K562 treated with DMSO at 1 percent for 12 hours (cell line): ENCODE results near the gene RABGAP1. TPM values are rescaled to one million over a fixed set of nuclear protein-coding genes. Genes with fewer than 3 reads are reported as not detected.

Source experiments
- total RNA-seq: library from RNA; unstranded; fragments of 300-600 nt; gene quantifications from 2 replicates; pipeline ENCODE4 v1.2.3, GENCODE V29; 2022; ENCODE audit not compliant: insufficient read depth

The RABGAP1 gene
- 3.9 and 20.0 TPM in 2 replicates for total RNA-seq

DNA sequence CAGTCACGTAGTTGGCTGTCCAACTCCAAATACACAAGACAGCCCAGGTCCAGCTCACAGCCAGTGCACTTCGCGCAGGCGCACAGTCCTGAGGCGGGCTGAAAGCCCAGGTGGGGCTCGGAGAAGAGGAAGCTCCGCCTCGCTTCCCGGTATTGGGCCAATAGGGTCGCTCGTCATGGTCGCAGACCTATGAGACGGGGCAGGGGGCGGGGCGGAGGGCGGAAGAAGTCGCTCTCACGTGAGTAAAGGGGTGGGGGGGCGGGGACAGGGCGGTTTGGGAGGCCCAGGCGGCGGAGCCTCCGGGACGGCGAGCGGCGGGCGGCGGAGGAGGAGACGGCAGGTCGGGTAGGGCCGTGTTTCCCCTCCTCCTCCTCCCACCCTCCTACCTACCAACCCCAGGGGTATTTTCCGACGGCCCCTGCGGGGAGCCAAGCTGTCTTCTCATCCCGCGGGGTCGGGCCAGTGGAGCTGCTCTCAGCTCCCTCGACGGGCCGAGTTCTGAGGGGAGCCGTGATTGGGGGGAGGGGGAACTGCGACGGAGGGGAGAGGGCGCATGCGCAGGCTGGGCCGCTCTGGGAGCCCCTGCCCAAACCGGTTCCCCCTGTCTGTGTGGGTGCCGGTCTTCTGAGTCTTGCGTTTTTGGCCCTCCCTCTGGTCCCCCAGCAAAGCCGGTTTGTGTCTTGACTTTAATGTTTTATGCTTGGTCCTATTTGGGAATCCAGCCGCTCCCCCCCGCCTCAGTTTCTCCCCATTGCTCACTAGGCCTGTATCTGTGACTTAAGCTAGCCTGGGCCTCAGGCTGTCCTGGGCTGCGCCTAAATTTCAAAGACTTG is at the start of gene RABGAP1:
Gene RABGAP1 (plus strand): TSS at position 272 of the 833 bp plus-strand sequence. CDS start 16,040 bp downstream, outside the sequence.

GRCh38 chr9:122904823-122905710 is 35.8 kb upstream of the RABGAP1 start, which contains the start of gene RC3H2:
Gene RC3H2 (minus strand): TSS chr9:122905359. CDS start chr9:122897509, 7,850 bp downstream.

DNA sequence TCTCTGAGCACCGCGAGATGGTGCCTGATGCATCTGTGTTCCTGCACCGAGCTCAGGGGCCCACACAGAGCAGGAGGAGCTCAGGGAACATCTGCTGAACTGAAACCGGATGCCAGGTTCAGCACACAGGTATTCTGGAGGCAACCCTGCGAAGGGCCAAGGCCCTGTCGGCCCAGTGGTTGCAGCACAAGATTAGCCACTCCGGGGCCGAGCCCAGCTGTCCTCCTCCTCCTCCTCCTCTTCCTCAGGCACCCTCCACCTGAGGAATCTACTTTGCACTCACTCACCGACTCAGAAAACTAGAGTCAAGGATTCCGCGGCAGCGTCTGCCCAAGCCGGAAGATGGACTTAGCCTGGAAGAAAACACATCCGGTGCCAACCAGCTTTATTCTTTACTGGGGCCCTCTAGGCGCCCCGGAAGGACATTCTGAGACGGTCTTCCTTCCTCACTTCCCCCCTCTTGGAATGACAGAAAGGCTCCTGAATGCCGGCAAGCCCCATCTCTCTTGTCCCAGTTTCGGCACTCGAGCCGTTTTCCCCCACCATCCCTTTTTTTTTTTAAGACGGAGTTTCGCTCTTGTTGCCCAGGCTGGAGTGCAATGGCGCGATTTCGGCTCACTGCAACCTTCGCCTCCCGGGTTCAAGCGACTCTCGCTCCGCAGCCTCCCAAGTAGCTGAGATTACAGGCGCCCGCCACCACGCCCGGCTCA is 27.7 kb upstream of the RABGAP1 start, which contains the start of gene ZBTB6:
Gene ZBTB6 (minus strand): TSS at position 360 of the 710 bp plus-strand sequence. CDS start 1,251 bp downstream, outside the sequence.

DNA sequence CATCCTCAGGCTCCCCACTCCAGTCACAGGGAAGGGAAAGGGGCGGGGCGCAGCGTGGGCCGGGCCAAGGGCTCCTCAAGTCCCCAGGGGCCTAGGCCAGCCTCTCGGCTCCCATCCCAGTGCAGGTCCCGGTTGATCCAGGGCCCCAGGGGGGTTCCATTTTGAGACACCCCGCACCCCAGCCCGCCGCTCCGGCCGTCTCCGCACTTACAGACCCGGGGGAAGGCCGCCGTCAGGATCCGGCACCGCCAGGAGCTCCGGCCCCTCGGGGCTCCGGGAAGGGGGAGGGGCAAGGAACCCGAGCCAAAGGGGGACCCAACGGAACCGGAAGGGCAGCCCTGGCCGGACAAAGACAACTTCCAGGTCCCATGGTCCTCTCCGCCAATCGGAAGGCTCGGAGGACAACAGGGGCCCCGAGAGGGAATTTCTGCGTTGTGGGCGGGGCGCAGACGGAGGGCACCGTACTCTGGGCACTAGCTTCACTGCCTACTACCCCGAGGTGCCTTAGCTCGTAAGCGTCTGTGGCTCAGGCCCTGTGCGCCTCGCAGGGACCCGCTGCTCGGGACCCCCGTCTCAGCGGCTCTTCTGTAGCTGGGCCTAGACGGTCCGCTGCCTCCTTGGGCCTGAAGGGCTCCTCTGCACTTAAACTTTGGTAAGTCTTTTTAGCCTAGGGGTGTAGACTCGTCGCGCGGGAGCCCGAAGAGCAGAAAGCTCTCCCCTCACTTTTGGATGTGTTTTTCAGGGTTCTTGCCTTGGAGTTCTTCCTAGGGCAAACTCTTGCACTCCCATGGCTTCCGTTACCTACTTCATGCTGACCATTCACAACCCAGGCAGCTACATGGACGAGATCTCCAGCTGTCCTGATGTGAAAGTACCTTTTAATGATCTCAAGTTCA is 9.3 kb upstream of the RABGAP1 start, which contains the start of gene ZBTB26:
Gene ZBTB26 (minus strand): TSS at position 287 of the 896 bp plus-strand sequence. CDS start 11,578 bp downstream, outside the sequence.

GRCh38 chr9:123033352-123033751 is 92.5 kb downstream of the RABGAP1 start, which contains the start of gene GPR21:
Gene GPR21 (plus strand): TSS chr9:123033667. CDS start chr9:123034567, 900 bp downstream.

Other genes with a start within 250 kb of the RABGAP1 start
- not detected in 2 replicates for gene OR1L4, start 217.0 kb upstream of the RABGAP1 start, total RNA-seq
- gene OR1L6, start 198.7 kb upstream of the RABGAP1 start, total RNA-seq: not detected in 2 replicates
- gene OR5C1, start 152.1 kb upstream of the RABGAP1 start, total RNA-seq: not detected in 2 replicates
- not detected in 2 replicates for gene OR1K1, start 140.9 kb upstream of the RABGAP1 start, total RNA-seq
- gene PDCL, start 112.4 kb upstream of the RABGAP1 start, total RNA-seq: 7.0 and 17.6 TPM in 2 replicates
- 2.9 and 18.2 TPM in 2 replicates for gene RC3H2, start 35.7 kb upstream of the RABGAP1 start, total RNA-seq
- 2.3 and 5.5 TPM in 2 replicates for gene ZBTB6, start 27.7 kb upstream of the RABGAP1 start, total RNA-seq
- 1.5 and 6.0 TPM in 2 replicates for gene ZBTB26, start 9.5 kb upstream of the RABGAP1 start, total RNA-seq
- not detected in 2 replicates for gene GPR21, start 92.6 kb downstream of the RABGAP1 start, total RNA-seq